Sigmoid colon (tissue), 4 donors: ENCODE measurements around the gene ELF3.

Experiments
- EP300 ChIP-seq, 4 donors: sonication (generic); formaldehyde crosslinking; IDR thresholded peaks; one replicate each; pipeline ENCODE4 v1.6.1; 2017; ENCODE audit warnings: antibody characterized with exemption in 4 of 4
- POLR2A ChIP-seq, 2 donors: fragments of 450-650 bp; IDR thresholded peaks; one replicate each; pipeline ENCODE4 v1.6.1; 2016; ENCODE audit warnings: antibody characterized with exemption in 2 of 2, mild to moderate bottlenecking in 2 of 2, moderate library complexity in 2 of 2
- POLR2AphosphoS5 ChIP-seq, 4 donors: sonication (generic); formaldehyde crosslinking; IDR thresholded peaks; one replicate each; pipeline ENCODE4 v1.6.1; 2017; ENCODE audit warnings: antibody characterized with exemption in 4 of 4
- TF ChIP-seq, protein P1 (sequence below), 4 experiments: fragments of 450-650 bp in 3 of 4; fragments of 200-600 bp in 1 of 4; IDR thresholded peaks; one replicate each; pipeline ENCODE4 v1.5.1; 2016 to 2019; ENCODE audit warnings: antibody characterized with exemption in 4 of 4, mild to moderate bottlenecking in 3 of 4, moderate library complexity in 2 of 4

DNA sequence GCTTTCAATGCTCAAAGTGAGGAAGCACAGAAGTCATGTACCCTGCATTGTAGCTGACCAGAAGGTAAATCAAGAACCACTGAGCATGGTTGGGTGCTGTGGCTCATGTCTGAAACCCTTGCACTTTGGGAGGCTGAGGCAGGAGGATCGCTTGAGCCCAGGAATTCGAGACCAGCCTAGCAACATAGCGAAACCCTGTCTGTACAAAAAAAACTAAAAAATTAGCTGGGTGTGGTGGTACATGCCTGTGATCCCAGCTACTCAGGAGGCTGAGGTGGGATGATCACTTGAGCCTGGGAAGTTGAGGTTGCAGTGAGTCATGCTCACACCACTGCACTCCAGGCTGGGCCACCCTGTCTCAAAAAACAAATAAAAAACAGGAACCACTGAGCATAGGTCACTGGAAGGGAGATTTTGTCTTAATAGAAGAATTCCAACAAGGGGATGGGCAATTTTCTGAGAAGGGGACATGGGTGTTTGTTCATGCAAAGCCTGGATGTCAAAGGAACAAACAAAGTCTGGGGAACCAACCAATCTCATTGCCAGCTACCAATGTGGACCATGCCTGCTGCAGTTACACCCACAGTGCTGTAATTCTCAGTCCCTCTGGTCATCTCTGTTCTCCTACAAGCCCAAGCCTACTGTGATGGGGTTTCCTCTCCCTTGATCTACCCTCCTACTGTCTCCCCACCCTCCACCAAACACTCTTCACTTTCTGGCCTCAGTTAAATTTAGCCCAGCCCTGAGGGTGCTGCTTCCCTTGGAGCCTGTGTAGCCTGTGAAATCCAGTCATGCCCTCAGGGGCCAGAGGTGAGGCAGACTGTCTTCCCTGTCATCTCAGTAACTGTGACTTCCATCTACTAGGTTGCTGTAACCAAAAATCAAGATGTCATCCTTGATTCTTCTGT is 47.9 kb downstream of the ELF3 start:
- TF ChIP-seq, protein P1, sequence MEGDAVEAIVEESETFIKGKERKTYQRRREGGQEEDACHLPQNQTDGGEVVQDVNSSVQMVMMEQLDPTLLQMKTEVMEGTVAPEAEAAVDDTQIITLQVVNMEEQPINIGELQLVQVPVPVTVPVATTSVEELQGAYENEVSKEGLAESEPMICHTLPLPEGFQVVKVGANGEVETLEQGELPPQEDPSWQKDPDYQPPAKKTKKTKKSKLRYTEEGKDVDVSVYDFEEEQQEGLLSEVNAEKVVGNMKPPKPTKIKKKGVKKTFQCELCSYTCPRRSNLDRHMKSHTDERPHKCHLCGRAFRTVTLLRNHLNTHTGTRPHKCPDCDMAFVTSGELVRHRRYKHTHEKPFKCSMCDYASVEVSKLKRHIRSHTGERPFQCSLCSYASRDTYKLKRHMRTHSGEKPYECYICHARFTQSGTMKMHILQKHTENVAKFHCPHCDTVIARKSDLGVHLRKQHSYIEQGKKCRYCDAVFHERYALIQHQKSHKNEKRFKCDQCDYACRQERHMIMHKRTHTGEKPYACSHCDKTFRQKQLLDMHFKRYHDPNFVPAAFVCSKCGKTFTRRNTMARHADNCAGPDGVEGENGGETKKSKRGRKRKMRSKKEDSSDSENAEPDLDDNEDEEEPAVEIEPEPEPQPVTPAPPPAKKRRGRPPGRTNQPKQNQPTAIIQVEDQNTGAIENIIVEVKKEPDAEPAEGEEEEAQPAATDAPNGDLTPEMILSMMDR (IDR thresholded peaks at IDR 0.05), result no peak
- TF ChIP-seq POLR2AphosphoS5 (IDR thresholded peaks at IDR 0.05), result no peak
- TF ChIP-seq POLR2A (IDR thresholded peaks at IDR 0.05), result no peak
- no peak for TF ChIP-seq EP300 (IDR thresholded peaks at IDR 0.05)
